LNCaP clone FGC (cell line): ENCODE results near the gene SPATA31D1.

Experiments
- DNase-seq: peaks from one replicate; pipeline ENCODE4 v3.0.0-alpha.2; 2011; ENCODE audit warnings: low read depth
- H3K4me3 ChIP-seq: 2 replicates; pipeline ENCODE4 v1.5.1; 2011; ENCODE audit warnings: mild to moderate bottlenecking, low read depth, low read length, control low read depth
- TF ChIP-seq, protein P1 (sequence below): IDR thresholded peaks from 2 replicates; pipeline ENCODE4 v1.5.1; 2012; ENCODE audit warnings: mild to moderate bottlenecking; ENCODE audit not compliant: control insufficient read depth, insufficient read depth; ENCODE audit errors: extremely low read depth

The SPATA31D1 gene

DNA sequence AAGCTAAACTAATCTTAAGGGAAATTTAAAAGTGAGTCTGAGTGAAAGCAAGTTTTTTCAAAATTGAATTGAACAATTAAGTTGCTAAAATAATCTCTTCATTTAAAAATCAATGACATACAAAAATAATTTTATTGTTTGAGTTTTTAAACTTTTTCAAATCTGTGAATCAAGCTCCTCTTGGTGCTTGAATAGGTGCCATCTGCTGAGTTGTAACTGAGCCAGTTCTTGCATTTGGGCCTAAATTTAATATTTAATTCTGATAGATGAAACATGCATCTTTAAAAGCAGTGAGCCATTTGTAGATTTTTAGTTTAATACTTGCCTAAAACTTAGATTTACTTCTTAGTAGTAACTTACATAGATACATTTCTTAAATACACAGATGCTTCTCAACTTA lies 31.8 kb downstream of the SPATA31D1 start:
- DNase-seq: no peak

DNA sequence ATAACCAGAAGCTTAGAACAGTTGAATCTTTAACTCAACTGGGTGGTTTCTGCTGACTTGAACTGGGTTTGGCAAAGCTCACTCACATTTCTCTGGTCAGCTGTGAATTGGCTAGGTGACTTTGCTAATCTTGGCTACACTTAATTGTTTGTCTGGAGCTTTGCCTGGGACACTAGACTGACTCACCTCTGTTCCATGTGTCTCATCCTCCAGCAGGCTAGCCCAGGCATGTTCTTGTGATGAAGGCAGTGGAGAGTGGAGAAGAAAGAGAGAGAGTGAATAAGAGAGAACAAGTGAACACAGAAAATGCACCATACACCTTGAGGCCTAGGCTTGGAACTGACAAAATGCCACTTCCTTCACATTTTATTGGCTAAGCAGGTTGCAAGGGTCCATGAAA lies 32.6 kb downstream of the SPATA31D1 start:
- TF ChIP-seq, protein P1, sequence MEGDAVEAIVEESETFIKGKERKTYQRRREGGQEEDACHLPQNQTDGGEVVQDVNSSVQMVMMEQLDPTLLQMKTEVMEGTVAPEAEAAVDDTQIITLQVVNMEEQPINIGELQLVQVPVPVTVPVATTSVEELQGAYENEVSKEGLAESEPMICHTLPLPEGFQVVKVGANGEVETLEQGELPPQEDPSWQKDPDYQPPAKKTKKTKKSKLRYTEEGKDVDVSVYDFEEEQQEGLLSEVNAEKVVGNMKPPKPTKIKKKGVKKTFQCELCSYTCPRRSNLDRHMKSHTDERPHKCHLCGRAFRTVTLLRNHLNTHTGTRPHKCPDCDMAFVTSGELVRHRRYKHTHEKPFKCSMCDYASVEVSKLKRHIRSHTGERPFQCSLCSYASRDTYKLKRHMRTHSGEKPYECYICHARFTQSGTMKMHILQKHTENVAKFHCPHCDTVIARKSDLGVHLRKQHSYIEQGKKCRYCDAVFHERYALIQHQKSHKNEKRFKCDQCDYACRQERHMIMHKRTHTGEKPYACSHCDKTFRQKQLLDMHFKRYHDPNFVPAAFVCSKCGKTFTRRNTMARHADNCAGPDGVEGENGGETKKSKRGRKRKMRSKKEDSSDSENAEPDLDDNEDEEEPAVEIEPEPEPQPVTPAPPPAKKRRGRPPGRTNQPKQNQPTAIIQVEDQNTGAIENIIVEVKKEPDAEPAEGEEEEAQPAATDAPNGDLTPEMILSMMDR: no peak
- peak; percentile 93 for DNase-seq
- H3K4me3 ChIP-seq: no peak overlapping the region

More for the DNA sequence above, 31.8 kb downstream of the SPATA31D1 start:
- no peak overlapping the region for H3K4me3 ChIP-seq
- TF ChIP-seq, protein P1: no peak

DNA sequence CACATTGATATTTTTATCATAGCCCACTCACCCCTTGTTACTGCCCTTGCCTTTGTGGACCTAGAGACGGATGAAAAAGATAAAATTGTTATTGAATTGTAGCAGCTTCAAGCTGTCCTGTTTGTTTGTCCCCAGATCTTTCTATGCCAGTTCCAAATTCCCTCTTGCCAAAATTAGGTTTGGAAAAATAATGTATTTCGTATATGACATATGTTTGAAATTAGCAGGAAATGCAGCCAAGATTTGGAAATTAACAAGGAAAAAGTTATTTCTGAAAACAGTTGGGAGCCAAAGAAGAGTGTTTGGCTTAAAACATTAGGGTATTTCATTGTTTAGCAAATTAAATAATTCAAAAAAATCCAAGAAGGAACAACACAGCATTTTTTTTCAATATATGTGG lies 33.5 kb downstream of the SPATA31D1 start:
- no peak overlapping the region for H3K4me3 ChIP-seq
- DNase-seq: no peak

DNA sequence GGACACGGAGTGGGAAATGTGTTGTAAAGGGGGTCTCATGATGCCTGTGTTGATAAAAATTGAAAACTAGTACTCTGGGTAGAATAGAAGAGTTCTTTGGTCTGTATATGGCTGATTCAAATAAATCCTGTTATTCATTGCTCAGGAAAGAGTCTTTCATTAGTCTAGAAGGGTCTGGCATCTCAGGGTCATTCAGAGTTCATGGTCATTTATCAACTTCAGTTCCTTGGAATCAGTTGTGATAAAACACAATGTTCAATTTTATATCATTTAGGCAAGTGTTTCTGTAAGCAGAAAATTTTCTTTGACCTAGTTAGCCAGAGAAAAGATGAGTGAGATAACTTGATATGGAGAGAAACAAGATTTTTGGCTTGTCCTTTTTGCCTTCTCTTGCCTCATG lies 36.3 kb downstream of the SPATA31D1 start:
- DNase-seq: no peak
- TF ChIP-seq, protein P1: no peak
- no peak overlapping the region for H3K4me3 ChIP-seq

More for the DNA sequence above, 33.5 kb downstream of the SPATA31D1 start:
- TF ChIP-seq, protein P1: no peak

DNA sequence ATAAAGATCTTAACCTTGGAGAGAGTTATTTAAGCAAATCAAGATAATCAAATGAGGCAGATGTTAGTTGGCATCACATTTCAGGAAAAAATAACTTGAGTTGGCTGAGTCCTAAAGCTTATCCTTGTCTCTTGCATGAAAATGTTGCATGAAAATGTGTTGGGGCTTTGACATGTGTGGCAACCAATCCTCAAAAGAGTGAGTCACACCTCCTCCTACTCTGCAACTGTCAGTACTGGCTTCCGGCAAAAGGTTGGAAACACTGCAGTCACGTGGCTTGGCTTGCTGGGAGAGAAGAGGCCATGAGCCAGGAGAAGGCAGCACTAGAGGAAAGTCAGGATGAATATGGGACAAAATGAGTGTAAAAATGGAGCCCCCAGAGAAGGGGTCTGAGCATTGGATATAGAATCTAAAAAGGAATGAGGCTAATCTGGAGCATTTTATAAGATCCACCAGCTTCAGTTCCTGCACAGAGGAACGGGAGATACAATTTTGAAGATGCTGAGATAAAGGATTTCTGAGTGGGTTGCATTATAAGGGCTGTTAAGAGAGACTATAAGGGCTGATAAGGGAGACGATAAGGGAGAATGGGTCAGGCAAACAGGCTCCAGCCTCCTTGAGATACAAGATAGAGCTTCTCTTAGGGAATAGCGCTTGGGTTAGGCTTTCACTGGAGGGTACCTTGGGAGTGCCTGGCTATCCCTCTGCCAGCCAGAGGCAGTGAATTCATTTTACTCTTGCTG lies 43.1 kb downstream of the SPATA31D1 start:
- no peak for DNase-seq
- TF ChIP-seq, protein P1: no peak
- no peak overlapping the region for H3K4me3 ChIP-seq

DNA sequence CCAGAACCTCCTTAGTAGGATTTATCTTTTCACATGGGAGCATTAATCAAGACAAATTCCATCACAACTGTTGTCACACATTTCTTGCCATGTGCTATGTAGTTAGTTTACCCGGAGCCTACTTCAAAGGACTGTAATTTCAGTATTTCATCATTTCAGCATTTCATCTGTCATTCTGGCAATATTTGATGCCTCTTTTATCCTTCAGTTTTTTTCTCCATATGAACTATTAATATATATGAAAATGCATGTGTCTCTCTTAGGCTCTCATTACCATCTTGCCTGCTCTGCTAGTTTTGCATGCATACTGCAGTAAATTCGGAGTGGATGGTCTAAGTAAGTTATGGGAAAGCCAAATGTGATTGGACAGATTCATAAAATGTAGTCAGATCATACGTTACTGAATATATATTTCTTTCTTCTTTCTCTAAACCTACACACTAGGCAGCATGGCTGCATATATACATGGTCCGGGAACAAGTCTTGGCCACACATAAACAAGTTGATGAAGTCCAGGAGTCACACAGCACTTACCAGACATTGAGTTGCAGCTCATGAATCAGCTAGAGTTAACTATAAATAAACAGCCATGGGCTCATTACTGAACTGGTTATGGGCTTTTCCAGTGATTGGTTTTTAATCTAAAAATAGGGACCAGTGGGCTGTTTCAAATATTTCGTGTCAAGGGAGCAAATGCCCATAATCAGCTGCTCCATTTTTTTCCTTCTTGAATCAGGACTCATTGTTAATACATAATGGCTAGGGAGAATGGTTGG lies 46.6 kb downstream of the SPATA31D1 start:
- no peak overlapping the region for H3K4me3 ChIP-seq
- DNase-seq: no peak
- TF ChIP-seq, protein P1: no peak

DNA sequence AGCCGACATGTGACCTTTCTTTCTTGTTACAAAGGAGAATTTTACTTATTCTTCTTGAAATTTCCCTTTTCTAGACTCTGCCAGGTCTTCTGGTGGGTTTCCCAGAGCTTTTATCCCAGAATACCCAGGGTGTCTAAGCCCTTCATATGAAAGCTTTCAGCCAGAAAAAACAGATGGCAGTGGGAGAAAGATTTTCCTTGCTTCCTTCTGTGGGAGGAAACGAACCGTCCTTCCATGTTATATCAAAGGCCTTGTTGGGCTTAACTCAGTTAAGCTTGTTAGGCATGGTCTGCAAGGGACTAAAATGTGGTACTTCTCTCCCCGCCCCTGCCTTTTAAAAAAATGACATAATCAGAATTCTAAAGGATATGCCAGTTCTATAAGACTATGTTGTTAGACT lies 47.5 kb downstream of the SPATA31D1 start:
- TF ChIP-seq, protein P1: no peak

More for the DNA sequence above, 47.5 kb downstream of the SPATA31D1 start:
- no peak for DNase-seq
- no peak overlapping the region for H3K4me3 ChIP-seq
